GM20431 (cell line): ENCODE results near the gene CDH16.
"Not testable (repeated sequence)": the region's sequence is repeated elsewhere in the genome, so short reads cannot be mapped to it uniquely, and the experiment has no call there.

Source experiments
- in situ Hi-C: fragments of 300-500 bp; cut with MseI, MboI; formaldehyde crosslinking; loops from one replicate; pipeline ENCODE4 v1.15.0; 2020; ENCODE audit warnings: low sequenced_read_pairs; ENCODE audit not compliant: unreplicated experiment

Gene CDH16

DNA sequence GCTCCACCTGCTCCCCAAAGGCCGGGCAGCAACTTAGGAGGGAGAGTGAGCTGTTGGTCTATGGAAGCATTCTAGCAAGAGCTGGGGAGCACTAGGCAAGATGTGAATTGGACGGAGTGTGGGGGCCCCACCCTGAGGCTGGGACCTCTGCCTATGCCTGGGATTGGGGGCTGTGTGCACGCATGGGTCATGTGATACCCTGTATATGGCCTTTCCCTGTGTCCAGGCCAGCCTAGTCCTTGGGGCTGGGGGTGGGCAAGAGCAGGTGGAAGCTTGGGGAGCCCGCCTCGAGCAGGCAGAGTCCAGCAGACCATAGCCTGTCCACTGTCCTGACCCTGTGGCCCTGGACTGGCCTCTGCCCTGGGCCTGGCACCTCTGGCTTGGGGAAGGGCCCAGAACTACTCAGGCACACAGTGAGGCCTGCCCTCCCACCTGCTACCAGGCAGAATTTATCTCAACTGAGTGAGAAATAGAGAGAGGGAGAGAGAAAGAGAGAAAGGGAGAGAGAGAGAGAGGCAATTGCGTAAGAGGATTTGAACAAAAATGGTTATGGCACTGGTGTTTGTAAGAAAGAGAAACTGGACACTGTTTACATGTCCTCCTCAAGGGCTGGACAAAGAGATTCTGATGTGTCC is 19.3 kb downstream of the CDH16 start:
- in situ Hi-C loops: no loop called here

DNA sequence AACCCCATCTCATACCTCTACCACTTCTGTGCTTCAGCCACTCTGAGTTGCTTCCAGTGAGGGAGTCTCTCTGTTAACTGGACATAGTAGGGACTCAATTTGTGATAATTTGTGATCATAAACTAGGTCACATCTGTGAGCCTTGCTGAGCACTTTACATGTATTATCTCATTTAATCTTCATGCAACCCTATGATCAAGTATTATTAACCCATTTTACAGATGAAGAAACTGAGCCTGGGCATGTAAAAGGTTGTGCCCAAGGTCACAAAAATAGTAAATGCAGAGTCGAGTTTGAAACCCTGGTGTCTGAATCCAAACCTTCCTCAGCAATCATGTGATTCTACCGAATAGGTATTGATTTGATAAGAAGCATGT is 19.8 kb downstream of the CDH16 start:
- in situ Hi-C loops: no loop called here

DNA sequence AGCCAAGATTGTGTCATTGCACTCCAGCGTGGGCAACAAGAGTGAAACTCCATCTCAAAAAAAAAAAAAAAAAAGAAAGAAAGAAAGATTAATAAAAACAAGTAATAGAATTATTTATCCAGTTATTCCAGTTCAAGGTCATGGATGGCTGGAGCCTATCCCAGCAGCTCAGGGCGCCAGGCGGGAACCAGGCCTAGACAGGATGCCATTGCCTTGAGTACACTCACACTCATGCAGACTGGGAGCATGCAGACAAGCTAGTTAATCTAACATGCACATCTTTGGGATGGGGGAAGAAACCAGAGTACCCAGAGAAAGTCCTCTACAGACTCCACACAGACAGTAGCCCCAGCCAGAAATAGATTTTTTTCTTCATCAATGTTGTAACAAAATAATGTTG is 20.5 kb downstream of the CDH16 start:
- in situ Hi-C loops: no loop called here

DNA sequence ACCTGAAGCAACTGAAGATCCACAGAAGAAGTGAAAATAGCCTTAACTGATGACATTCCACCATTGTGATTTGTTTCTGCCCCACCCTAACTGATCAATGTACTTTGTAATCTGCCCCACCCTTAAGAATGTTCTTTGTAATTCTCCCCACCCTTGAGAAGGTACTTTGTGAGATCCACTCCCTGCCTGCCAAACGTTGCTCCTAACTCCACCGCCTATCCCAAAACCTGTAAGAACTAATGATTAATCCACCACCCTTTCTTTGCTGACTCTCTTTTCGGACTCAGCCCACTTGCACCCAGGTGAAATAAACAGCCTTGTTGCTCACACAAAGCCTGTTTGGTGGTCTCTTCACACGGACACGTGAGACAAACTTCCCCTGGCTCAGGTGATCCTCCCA is 22.0 kb downstream of the CDH16 start:
- in situ Hi-C loops: not testable (repeated sequence)

DNA sequence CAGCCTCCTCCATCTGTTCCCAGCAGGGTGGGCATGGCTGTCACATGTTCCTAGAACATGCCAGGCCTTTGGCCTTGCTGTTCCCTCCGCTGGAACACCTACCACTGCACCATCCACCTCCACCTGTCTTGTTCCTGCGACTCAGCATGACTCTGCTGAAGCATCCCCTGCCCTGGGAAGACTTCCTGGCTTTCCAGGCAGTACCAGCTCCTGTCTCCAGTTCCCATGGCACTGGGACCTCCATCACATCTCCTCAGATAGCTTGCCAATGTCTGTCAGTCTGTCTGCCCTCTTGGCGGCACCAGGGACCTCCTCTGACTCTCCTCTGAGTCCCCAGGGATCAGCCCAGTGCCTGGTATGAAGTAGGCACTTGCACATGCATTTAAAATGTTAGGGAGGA is 22.7 kb downstream of the CDH16 start:
- in situ Hi-C loops: no loop called here

DNA sequence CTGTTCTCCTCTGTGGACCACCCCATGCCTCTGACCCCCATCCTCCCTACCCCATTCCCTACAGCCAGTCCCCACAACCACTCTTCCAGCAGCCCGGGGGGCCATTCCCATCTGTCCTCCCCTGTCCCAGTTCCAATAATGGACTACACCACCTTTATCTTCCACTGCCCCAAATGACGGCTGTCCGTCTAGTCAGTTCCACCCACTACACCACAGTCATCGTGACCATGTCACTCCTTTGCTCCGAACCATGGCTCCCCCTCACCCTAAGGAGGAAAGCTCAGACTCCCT is 23.1 kb downstream of the CDH16 start:
- in situ Hi-C loops: no loop called here

DNA sequence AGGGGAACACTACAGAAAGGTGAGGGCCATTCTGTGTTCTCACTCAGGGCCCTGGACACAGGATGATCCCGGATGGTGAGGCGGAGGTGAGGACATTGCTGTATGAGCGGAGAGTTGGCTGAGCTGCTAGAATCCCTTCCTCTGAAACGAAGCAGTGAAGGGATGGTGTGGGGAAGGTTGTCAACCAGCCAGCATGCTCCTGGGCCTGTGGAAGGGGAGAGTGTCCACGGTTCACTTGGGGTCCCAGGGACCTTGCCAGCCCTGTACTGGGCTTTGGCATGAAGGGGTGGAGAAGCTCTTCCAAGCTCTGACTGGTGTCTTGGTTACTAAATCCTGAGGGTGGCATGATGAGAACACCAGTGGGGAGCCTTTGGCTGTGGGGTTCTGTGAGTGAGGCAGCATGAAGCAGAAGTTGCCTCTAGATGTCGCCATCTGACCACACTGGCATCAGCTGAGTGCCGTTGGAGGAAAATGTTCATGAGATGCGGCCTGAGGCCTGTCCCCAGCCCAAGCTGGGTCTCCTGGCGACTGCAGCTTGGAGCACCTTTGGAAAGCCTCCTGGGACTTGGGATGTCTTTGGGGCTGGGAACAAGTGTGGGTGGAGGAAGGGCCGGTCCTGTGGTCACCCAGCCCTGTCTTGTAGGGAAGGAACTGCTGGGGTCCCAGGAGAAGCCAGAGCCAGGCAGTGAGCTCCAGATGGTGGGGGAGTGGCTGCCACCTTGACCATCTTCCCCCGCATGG is 23.6 kb downstream of the CDH16 start:
- in situ Hi-C loops: no loop called here

DNA sequence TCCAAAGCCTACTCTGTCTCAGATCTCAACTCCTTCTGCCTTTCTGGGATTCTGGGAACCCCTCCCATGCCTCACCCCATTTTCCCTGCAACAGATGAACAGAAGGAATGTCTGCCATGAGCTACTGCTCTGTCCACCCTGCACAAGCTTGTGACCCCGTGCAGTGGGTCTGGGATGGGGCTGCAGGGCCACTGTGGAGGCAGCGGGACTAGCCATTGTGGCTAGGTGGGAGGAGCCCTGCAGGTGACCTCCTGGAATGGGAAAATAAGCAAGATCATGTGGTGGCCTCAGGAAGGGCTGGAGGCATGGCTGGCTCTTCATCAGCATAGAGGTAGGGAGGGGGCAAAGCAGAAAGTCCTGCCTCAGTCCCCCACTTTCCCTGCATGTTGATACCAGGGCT is 24.6 kb downstream of the CDH16 start:
- in situ Hi-C loops: no loop called here

DNA sequence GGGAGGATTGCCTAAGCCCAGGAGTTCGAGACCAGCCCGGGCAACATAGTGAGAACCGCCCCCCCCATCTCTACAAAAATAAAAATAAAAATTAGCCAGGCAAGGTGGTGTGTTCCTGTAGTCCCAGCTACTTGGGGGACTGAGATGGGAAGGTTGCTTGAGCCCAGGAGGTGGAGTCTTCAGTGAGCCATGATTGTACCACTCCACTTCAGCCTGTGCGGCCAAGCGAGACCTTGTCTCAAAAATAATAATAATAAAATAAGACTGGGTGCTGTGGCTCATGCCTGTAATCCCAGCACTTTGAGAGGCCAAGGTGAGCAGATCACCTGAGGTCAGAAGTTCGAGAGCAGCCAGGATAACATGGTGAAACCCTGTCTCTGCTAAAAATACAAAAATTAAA is 26.9 kb downstream of the CDH16 start:
- in situ Hi-C loops: no loop called here

DNA sequence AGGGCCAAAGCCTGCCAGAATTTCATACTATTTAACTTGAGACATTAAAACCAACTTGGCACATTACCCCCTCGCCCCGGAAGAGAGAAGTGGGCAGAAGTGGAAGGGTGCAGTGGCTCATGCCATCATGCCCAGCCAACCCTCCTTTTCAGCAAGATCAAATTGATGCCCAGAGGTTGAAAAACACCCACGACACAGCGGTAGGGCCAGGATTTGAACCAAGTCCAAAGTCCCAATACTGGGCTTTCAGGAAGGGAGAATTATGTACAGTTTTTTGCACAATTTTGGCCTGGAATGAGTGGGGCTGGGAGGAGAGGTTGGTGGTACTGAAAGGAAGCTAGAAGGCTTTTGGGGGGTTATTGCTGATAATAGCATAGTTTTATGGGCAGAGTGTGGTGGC is 27.3 kb downstream of the CDH16 start:
- in situ Hi-C loops: no loop called here

DNA sequence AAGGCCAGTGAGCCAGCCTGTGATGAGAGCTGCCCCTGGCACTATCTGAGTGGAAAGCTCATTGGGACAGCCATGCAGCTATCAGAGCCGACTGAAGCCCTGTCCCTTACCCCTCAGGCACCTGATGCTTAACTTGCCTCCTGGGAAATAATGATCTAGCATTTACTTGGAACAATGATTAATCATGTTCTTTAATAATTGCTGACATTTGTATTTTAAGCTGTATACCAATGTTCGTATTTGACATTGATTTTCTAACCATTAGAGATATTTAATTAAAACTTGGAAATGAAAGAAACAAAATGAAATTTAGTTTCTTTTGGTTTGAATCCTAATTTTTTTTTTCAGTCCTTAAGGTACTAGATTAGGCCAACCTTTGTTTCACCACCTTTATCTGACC is 27.9 kb downstream of the CDH16 start:
- in situ Hi-C loops: no loop called here

DNA sequence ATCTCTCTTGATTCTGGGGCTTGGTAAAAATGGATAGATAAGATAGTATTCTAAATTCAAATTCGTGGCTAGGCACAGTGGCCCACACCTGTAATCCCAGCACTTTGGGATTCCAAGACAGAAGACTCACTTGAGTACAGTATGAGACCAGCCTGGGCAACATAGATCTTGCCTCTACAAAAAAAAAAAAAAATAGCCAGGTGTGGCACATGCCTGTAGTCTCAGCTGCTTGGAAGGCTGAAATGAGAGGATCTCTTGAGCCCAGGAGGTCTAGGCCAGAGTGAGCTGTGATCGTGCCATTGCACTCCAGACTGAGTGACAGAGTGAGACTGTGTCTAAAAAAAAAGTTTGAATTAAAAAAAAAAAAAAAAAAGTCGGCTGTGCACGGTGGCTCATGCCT is 29.1 kb downstream of the CDH16 start:
- in situ Hi-C loops: no loop called here

DNA sequence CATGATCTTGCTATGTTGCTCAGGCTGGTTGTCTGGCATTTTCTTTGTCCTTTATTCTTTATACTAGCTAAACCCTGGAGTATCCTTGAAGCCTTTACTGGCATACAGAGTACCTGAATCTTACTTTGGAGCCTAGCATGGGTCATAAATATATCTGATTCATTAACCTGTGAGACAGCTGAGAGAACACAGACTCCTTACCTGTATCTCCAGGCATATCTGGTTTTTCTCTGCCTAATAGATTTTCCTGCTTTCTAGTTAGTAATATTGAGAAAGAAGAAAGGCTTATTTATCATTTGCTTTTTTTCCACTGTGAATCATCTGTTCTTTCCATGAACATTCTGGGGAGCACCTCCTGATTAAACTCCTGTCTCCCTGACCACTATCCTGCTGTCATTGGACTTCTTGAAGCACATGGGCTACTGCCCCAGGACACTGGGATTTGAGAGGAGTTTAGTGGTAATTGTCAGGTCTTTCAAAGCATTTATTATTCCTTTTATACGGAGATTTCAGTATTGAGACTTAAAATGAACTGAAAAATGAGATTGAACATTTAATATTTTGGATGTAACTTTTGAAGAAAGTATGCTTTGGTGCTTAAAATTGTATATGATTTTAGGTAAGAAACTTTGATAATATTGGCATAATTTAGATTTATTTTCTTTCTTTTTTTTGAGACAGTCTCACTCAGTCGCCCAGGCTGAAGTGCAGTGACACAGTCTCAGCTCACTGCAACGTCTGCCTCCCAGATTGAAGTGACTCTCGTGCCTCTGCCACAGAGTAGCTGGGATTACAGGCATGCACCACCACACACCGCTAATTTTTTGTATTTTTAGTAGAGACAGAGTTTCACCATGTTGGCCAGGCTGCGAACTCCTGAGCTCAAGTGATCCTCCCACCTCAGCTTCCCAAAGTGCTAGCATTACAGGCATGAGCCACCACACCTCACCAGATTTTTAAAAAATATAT is 29.8 kb downstream of the CDH16 start:
- in situ Hi-C loops: no loop called here

DNA sequence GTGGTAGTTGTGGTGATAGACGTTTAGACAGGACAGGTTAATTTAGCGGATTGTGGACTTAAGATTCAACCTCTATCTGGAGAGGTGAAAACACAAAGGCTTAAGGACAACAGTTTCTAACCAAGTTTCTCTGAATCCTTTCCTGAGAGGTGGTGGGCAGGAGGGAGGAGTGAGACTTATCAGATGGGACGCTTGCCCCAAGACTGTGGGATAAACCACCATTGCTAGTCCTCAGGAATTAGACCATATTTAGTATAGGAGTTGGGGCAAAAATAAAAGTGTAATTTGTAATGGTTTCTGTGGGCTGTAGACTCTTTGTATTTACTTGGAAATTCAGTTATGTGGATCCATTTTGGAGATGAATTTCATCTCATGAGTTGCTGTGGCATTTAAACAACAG is 31.8 kb downstream of the CDH16 start:
- in situ Hi-C loops: no loop called here

DNA sequence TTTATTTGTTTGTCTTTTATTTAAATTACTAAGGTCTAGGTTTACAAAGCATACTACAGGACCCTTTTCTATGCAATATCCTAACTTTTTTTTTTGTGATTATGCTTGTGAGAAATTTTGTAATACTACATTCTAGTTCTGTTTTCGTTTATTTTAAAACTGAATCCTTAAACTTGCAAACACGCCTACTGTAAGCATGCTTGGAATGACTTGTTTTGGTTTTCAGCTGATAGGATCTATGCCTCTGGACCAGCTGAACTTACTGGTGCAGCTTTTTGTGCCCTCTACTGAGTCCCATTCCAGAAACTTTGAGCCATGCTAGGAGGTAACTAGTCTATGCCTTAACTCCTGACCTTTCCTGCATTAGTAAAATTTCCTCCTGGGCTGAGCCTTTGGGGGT is 32.4 kb downstream of the CDH16 start:
- in situ Hi-C loops: no loop called here

DNA sequence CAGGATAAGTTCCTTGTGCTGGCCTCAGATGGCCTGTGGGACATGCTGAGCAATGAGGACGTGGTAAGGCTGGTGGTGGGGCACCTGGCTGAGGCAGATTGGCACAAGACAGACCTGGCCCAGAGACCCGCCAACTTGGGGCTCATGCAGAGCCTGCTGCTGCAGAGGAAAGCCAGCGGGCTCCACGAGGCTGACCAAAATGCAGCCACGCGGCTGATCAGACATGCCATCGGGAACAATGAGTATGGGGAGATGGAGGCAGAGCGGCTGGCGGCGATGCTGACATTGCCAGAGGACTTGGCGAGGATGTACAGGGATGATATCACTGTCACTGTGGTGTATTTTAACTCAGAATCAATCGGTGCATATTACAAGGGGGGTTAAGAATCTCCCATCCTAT is 33.2 kb downstream of the CDH16 start:
- in situ Hi-C loops: no loop called here

DNA sequence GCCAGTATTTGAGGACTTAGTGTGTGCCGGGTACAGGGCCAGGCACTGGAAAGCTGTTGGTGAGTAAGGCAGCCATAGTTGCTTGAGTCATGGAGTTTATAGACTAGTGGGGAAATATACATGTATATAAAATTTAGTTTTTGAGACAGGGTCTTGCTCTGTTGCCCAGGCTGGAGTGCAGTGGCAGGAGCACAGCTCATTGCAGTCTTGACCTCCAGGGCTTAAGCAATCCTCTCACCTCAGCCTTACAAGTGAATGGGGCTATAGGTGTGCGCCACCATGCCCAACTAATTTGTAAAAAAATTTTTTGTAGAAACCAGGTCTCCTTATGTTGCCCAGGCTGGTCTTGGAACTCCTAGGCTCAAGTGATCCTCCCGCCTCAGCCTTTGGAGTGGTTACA is 36.0 kb downstream of the CDH16 start:
- in situ Hi-C loops: no loop called here

DNA sequence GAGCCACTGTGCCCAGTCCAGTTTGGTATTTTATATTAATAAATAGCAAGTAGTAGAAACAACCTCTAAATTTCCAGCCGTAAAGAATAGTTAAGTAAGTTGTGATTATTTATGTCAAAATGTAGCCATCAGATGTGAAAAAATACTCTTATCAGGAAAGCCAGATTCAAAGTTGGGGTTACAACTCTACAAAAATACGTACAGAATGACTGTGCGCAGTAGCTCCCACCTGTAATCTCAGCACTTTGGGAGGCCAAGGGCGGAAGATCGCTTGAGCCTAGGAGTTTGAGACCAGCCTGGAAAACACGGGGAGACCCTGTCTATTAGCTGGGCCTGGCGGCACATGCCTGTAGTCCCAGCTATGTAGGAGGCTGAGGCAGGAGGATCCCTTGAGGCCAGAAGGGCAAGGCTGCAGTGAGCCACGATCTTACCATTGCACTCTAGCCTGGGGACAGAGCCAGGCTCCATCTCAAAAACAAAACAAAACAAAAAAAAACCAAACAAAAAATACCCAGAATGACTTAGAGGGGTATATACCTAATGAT is 36.6 kb downstream of the CDH16 start:
- in situ Hi-C loops: no loop called here

DNA sequence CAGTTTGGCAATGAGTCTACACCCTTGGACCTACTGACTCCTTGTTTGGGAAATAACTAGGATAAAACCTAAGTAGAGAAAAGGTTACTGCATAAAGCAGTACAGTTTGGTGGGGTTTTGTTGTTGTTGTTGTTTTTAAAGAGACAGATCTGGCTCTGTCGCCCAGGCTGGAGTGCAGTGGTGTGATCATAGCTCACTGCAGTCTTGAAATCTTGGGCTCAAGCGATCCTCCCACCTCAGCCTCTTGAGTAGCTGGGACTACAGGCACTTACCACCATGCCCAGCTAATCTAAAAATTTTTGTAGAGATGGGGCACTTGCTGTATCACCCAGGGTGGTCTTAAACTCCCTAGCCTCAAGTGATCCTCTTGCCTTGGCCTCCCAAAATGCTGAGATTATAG is 37.1 kb downstream of the CDH16 start:
- in situ Hi-C loops: no loop called here

DNA sequence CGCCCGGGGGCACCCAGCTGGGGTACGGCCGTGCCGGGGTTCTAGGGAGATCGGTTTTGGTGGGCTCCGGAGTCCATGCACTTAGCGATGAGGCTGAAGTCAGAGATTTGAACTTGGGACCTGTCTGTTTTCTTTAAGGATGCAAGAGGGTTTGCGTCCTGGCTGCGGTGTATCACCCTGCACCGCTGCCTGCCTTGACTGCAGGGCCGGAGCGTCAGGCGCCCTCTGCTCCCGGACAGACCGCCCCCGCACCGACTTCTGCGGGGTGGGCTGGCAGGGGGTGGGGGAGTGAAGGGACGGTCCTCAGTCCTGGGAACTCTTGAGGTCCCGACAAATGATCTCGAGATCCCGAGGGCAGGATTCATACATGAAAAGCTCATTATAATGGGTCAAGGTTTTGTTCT is 37.7 kb downstream of the CDH16 start:
- in situ Hi-C loops: no loop called here
